GM12878 (cell line): ENCODE results near the gene IFIT2. TPM values are rescaled to one million over a fixed set of nuclear protein-coding genes. Genes with fewer than 3 reads are reported as not detected.

ENCODE experiments used
- ATAC-seq: fragments of 200-7000 bp; cut with Tn5 transposase; 3 replicates; pipeline ENCODE4 v1.9.1; 2020; ENCODE audit warnings: mild to moderate bottlenecking, moderate library complexity
- BruUV-seq: library from RNA; stranded (reverse); fragments of 400-500 nt; replicated peaks from 2 replicates; lab custom pipeline; 2021; lab: Mats Ljungman, UMichigan
- CTCF ChIA-PET: fragments of 300-600 bp; sonication (Branson Sonifier 250); formaldehyde crosslinking; extraction: SDS; loops from one replicate; lab custom pipeline; 2021; ENCODE audit warnings: inconsistent platforms; lab: Yijun Ruan, JAX
- POLR2A ChIA-PET: fragments of 350-600 bp; formaldehyde crosslinking; extraction: SDS; loops from one replicate; lab custom pipeline; 2021; ENCODE audit warnings: inconsistent platforms; lab: Charles Lee
- RAD21 ChIA-PET: fragments of 300-600 bp; sonication (Branson Sonifier 250); formaldehyde crosslinking; loops from one replicate; lab custom pipeline; 2023; ENCODE audit warnings: antibody characterized with exemption; ENCODE audit not compliant: unreplicated experiment; lab: Charles Lee
- SMC1A ChIA-PET: fragments of 300-600 bp; sonication (Branson Sonifier 250); formaldehyde crosslinking; loops from one replicate; lab custom pipeline; 2023; ENCODE audit not compliant: unreplicated experiment, uncharacterized antibody; lab: Charles Lee
- DNase-seq: peaks from one replicate; pipeline ENCODE4 v3.0.0-alpha.2; 2011; ENCODE audit warnings: low read depth, low spot score
- FAIRE-seq: peaks from 3 replicates; lab custom pipeline; 2011; peaks lifted over from hg19 to GRCh38; lab: Jason Lieb, UNC
- H2AFZ ChIP-seq: 2 replicates; pipeline ENCODE4 v1.6.0; 2011; ENCODE audit warnings: low read depth, low read length, control low read depth; ENCODE audit not compliant: control insufficient read depth
- H3K27ac ChIP-seq: 2 replicates; pipeline ENCODE4 v1.5.1; 2011; ENCODE audit warnings: control low read depth; ENCODE audit not compliant: control insufficient read depth, insufficient read depth
- H3K27me3 ChIP-seq, 2 experiments: replicated peaks in 1 of 2; 2 replicates each; pipeline versions ENCODE4 v1.6.0 to v1.6.1; 2011; ENCODE audit warnings: low read length in 1 of 2; ENCODE audit not compliant: control insufficient read depth in 2 of 2, insufficient read depth in 2 of 2
- H3K36me3 ChIP-seq, 2 experiments: 2 replicates each; pipeline ENCODE4 v1.5.1; 2011; ENCODE audit warnings: low read length in 1 of 2; ENCODE audit not compliant: control insufficient read depth in 2 of 2, insufficient read depth in 2 of 2
- H3K4me1 ChIP-seq: 2 replicates; pipeline ENCODE4 v1.6.1; 2011; ENCODE audit warnings: mild to moderate bottlenecking, low read length, moderate library complexity, mixed read lengths; ENCODE audit not compliant: control insufficient read depth, insufficient read depth
- H3K4me2 ChIP-seq: 2 replicates; pipeline ENCODE4 v1.6.0; 2011; ENCODE audit warnings: control low read depth; ENCODE audit not compliant: control insufficient read depth, insufficient read depth
- H3K4me3 ChIP-seq: fragments of 200-600 bp; sonication (generic); 2 replicates; pipeline ENCODE4 v1.5.1; 2016
- H3K79me2 ChIP-seq: 2 replicates; pipeline ENCODE4 v1.6.0; 2011; ENCODE audit warnings: low read length; ENCODE audit not compliant: control insufficient read depth, insufficient read depth
- H3K9ac ChIP-seq: 2 replicates; pipeline ENCODE4 v1.8.0; 2011; ENCODE audit warnings: low read length, control low read depth, mixed read lengths; ENCODE audit not compliant: control insufficient read depth, insufficient read depth
- H3K9me3 ChIP-seq: replicated peaks from 3 replicates; pipeline ENCODE4 v1.5.1; 2011; ENCODE audit warnings: mild to moderate bottlenecking, low read length; ENCODE audit not compliant: control insufficient read depth, insufficient read depth
- H4K20me1 ChIP-seq: 2 replicates; pipeline ENCODE4 v1.6.0; 2011; ENCODE audit not compliant: control insufficient read depth, insufficient read depth
- CBX5 ChIP-seq: sonication (generic); IDR thresholded peaks from 2 replicates; pipeline ENCODE4 v1.6.1; 2016; ENCODE audit warnings: low read depth, moderate library complexity, mild to moderate bottlenecking, inconsistent platforms
- EED ChIP-seq: sonication (generic); IDR thresholded peaks from 2 replicates; pipeline ENCODE4 v1.6.1; 2016; ENCODE audit warnings: antibody characterized with exemption, low read depth
- EGR1 ChIP-seq, 2 experiments: IDR thresholded peaks; 1 replicate in 1 of 2; 2 replicates in 1 of 2; pipeline ENCODE4 v1.6.1; 2011 to 2012; ENCODE audit warnings: low read depth in 2 of 2, low read length in 2 of 2, borderline replicate concordance in 1 of 2, mild to moderate bottlenecking in 1 of 2, moderate library complexity in 1 of 2
- EP300 ChIP-seq, 2 experiments: fragments of 150-350 bp in 1 of 2; IDR thresholded peaks; 2 replicates each; pipeline ENCODE4 v1.6.1; 2011 to 2012; ENCODE audit warnings: low read depth in 2 of 2, low read length in 2 of 2, borderline replicate concordance in 1 of 2, improper control_type of control experiment in 1 of 2, inconsistent platforms in 1 of 2; ENCODE audit not compliant: control insufficient read depth in 1 of 2
- GATAD2B ChIP-seq: fragments of 450-650 bp; conservative IDR thresholded peaks from 2 replicates; pipeline ENCODE4 v1.6.1; 2017; ENCODE audit warnings: low read depth, mild to moderate bottlenecking, moderate library complexity
- JUNB ChIP-seq: IDR thresholded peaks from 2 replicates; pipeline ENCODE4 v1.6.1; 2016; ENCODE audit warnings: antibody characterized with exemption, mild to moderate bottlenecking
- MEF2B ChIP-seq: fragments of 450-650 bp; IDR thresholded peaks from 2 replicates; pipeline ENCODE4 v1.6.1; 2018; ENCODE audit warnings: mild to moderate bottlenecking, moderate library complexity; ENCODE audit not compliant: partially characterized antibody, poor library complexity, severe bottlenecking
- MYB ChIP-seq: fragments of 150-350 bp; IDR thresholded peaks from 2 replicates; pipeline ENCODE4 v1.6.1; 2014; ENCODE audit warnings: mild to moderate bottlenecking, low read depth, low read length, borderline replicate concordance
- NFIC ChIP-seq: IDR thresholded peaks from 2 replicates; pipeline ENCODE4 v1.6.1; 2012; ENCODE audit warnings: low read depth, mild to moderate bottlenecking, inconsistent platforms, low read length, moderate library complexity
- PML ChIP-seq: IDR thresholded peaks from 2 replicates; pipeline ENCODE4 v1.6.1; 2012; ENCODE audit warnings: low read length, inconsistent platforms
- RAD51 ChIP-seq: fragments of 450-650 bp; IDR thresholded peaks from 2 replicates; pipeline ENCODE4 v1.6.1; 2016; ENCODE audit warnings: moderate library complexity, mild to moderate bottlenecking, inconsistent platforms
- RUNX3 ChIP-seq: IDR thresholded peaks from 2 replicates; pipeline ENCODE4 v1.6.1; 2012; ENCODE audit warnings: low read length, inconsistent platforms
- TBL1XR1 ChIP-seq: IDR thresholded peaks from 2 replicates; pipeline ENCODE4 v1.6.1; 2012; ENCODE audit warnings: low read depth, low read length, improper control_type of control experiment
- TCF3 ChIP-seq: IDR thresholded peaks from 2 replicates; pipeline ENCODE4 v1.6.1; 2012; ENCODE audit warnings: low read depth, mild to moderate bottlenecking, low read length, borderline replicate concordance; ENCODE audit not compliant: insufficient read depth
- YY1 ChIP-seq: IDR thresholded peaks from 2 replicates; pipeline ENCODE4 v1.6.1; 2011; ENCODE audit warnings: low read depth, mild to moderate bottlenecking, low read length
- WGBS: methylation state at CpG from one replicate; pipeline ENCODE4 v1.1.6; 2016; ENCODE audit warnings: low lambda C conversion rate; ENCODE audit not compliant: insufficient replicate concordance, insufficient coverage; ENCODE audit errors: missing lambda C conversion rate; 5-methylcytosine and 5-hydroxymethylcytosine counted together
- in situ Hi-C: fragments of 300-500 bp; cut with MboI; formaldehyde crosslinking; loops from 9 replicates; pipeline ENCODE4 v1.14.3; 2018; ENCODE audit warnings: mixed read lengths
- intact Hi-C: fragments of 100-400 bp; cut with micrococcal nuclease; formaldehyde crosslinking; loops from one replicate; pipeline ENCODE4 v1.14.2; 2022; ENCODE audit not compliant: unreplicated experiment
- polyA plus RNA-seq, 11 experiments: library from polyadenylated mRNA; depleted of rRNA in 4 of 11; unstranded in 6 of 11; stranded (reverse) in 5 of 11; fragments of >200 nt; fragmentation: Nextera tagmentation in 4 of 11; fragmentation: Illumina TruSeq in 1 of 11; extraction: Ambion mirVana in 4 of 11; extraction: Trizol in 1 of 11; gene quantifications; 1 replicate in 1 of 11; 2 replicates in 10 of 11; pipeline versions ENCODE4 v1.2.1 to v1.2.3, GENCODE V29; 2011 to 2016; ENCODE audit warnings: inconsistent platforms in 2 of 11, missing spikeins in 2 of 11, low read depth in 1 of 11
- total RNA-seq, 4 experiments: library from RNA; depleted of rRNA in 3 of 4; stranded (reverse); fragments of >200 nt in 3 of 4; fragmentation: Illumina TruSeq in 1 of 4; extraction: Trizol in 1 of 4; gene quantifications; 2 replicates each; pipeline versions ENCODE4 v1.2.1 to v1.2.3, GENCODE V29; 2013 to 2021
- TF ChIP-seq, protein P1 (sequence below): fragments of 450-650 bp; IDR thresholded peaks from 2 replicates; pipeline ENCODE4 v1.6.1; 2016; ENCODE audit warnings: mild to moderate bottlenecking
- TF ChIP-seq, protein P2 (sequence below): fragments of 450-650 bp; IDR thresholded peaks from 2 replicates; pipeline ENCODE4 v1.6.1; 2017; ENCODE audit warnings: low read depth, mild to moderate bottlenecking, moderate library complexity
- TF ChIP-seq, protein P3 (sequence below): fragments of 450-650 bp; IDR thresholded peaks from 2 replicates; pipeline ENCODE4 v1.6.1; 2018; ENCODE audit warnings: borderline replicate concordance, mild to moderate bottlenecking; ENCODE audit not compliant: partially characterized antibody

The IFIT2 gene
- total and polyA plus RNA-seq, 10 of the 15 experiments (the other 5 are each of a cell fraction or from before 2014, with no cell fraction given): 5.2 to 14.8 (median 9.7) TPM

DNA sequence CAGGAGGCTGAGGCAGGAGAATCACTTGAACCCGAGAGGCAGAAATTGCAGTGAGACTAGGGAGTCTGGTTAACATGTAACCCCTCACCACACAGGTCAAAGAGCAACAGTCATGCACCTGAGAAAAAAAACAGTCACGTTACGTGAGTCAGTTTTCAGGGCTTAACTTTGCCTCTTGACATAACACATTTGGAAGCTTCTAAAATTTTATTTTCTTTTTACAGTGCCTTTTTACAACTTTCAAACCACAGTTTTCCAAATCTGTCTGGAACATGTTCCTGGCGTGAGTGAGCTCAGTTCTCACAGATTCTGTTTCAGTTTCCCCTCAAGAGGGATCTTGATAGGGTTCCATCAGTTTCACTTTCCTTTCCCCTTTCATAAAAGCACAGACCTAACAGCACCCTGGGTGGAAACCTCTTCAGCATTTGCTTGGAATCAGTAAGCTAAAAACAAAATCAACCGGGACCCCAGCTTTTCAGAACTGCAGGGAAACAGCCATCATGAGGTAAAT is 30.3 kb downstream of the IFIT2 start:
- ATAC-seq (peak; percentile 66), DNase-seq (peak; percentile 92), FAIRE-seq (peak; percentile 90)
- in situ Hi-C loops: no loop called here
- BruUV-seq: no TSS peak
- RAD21 ChIA-PET: interaction anchor here (0.7 to 2.0 kb wide), 9 partner anchors 11 to 266 kb away, joined by 3 to 8 read pairs (median 3); partner anchors contain the start of genes IFIT1 and IFIT5
- H3K9ac ChIP-seq: peak overlapping the region; percentile 69
- peaks cover 22% of the 10 kb centered on the region for H3K4me1 ChIP-seq
- CTCF ChIA-PET: interaction anchor here (0.8 to 2.7 kb wide), 11 partner anchors 14 to 399 kb away, joined by 3 to 13 read pairs (median 4); partner anchors contain the start of genes IFIT1 and LIPA
- no peaks in the 10 kb centered on the region for H3K9me3 ChIP-seq
- no peaks in the 10 kb centered on the region for H4K20me1 ChIP-seq
- peaks cover 64% of the 10 kb centered on the region for H3K79me2 ChIP-seq
- H2AFZ ChIP-seq: no peak overlapping the region
- POLR2A ChIA-PET: interaction anchor here (0.9 to 1.4 kb wide), 2 partner anchors 20 to 32 kb away, joined by 4 to 6 read pairs; no protein-coding TSS in a partner anchor
- H3K36me3 ChIP-seq: no peaks in the 10 kb centered on the region; a peak in 1 of 4 replicates
- peak overlapping the region; percentile 89 for H3K27ac ChIP-seq
- intact Hi-C loops: no loop called here
- H3K27me3 ChIP-seq: no peaks in the 10 kb centered on the region
- peak overlapping the region; percentile 77 for H3K4me2 ChIP-seq
- SMC1A ChIA-PET: interaction anchor here (0.6 to 1.7 kb wide), 18 partner anchors 8 to 405 kb away, joined by 3 to 8 read pairs (median 4); partner anchors contain the start of genes IFIT1 and IFIT5
- 1% methylated on average over 5 of the region's 5 CpGs for WGBS
- H3K4me3 ChIP-seq: peak overlapping the region; percentile 74
- TF ChIP-seq JUNB (0 out of 2 replicates have a peak, but pooled peaks have one; percentile 15), EED (peak; percentile 87), RAD51 (peak; percentile 15; the same call in 1 of the 2 replicates), TCF3 (no peak), CBX5 (0 out of 2 replicates have a peak, but pooled peaks have one; percentile 15), MYB (no peak), YY1 (no peak), RUNX3 (peak; percentile 64), EGR1 (IDR thresholded peaks at IDR 0.05; ENCODE audit: borderline replicate concordance in 1 of 2, low read depth in 2 of 2, low read length in 2 of 2) (no peak), PML (0 out of 2 replicates have a peak, but pooled peaks have one; percentile 52), GATAD2B (peak; percentile 83), EP300 (IDR thresholded peaks at IDR 0.05; ENCODE audit: borderline replicate concordance in 1 of 2, control insufficient read depth in 1 of 2, low read depth in 2 of 2, low read length in 2 of 2) (peak; percentile 49 to 56; a peak in 2 of 4 replicates), MEF2B (peak; percentile 54), NFIC (peak; percentile 65; the same call in 1 of the 2 replicates), TBL1XR1 (0 out of 2 replicates have a peak, but pooled peaks have one; percentile 54)
- TF ChIP-seq, protein P1, sequence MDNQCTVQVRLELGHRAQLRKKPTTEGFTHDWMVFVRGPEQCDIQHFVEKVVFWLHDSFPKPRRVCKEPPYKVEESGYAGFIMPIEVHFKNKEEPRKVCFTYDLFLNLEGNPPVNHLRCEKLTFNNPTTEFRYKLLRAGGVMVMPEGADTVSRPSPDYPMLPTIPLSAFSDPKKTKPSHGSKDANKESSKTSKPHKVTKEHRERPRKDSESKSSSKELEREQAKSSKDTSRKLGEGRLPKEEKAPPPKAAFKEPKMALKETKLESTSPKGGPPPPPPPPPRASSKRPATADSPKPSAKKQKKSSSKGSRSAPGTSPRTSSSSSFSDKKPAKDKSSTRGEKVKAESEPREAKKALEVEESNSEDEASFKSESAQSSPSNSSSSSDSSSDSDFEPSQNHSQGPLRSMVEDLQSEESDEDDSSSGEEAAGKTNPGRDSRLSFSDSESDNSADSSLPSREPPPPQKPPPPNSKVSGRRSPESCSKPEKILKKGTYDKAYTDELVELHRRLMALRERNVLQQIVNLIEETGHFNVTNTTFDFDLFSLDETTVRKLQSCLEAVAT: peak; percentile 40; the same call in 1 of the 2 replicates
- TF ChIP-seq, protein P2, sequence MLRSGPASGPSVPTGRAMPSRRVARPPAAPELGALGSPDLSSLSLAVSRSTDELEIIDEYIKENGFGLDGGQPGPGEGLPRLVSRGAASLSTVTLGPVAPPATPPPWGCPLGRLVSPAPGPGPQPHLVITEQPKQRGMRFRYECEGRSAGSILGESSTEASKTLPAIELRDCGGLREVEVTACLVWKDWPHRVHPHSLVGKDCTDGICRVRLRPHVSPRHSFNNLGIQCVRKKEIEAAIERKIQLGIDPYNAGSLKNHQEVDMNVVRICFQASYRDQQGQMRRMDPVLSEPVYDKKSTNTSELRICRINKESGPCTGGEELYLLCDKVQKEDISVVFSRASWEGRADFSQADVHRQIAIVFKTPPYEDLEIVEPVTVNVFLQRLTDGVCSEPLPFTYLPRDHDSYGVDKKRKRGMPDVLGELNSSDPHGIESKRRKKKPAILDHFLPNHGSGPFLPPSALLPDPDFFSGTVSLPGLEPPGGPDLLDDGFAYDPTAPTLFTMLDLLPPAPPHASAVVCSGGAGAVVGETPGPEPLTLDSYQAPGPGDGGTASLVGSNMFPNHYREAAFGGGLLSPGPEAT: peak; percentile 81
- TF ChIP-seq, protein P3, sequence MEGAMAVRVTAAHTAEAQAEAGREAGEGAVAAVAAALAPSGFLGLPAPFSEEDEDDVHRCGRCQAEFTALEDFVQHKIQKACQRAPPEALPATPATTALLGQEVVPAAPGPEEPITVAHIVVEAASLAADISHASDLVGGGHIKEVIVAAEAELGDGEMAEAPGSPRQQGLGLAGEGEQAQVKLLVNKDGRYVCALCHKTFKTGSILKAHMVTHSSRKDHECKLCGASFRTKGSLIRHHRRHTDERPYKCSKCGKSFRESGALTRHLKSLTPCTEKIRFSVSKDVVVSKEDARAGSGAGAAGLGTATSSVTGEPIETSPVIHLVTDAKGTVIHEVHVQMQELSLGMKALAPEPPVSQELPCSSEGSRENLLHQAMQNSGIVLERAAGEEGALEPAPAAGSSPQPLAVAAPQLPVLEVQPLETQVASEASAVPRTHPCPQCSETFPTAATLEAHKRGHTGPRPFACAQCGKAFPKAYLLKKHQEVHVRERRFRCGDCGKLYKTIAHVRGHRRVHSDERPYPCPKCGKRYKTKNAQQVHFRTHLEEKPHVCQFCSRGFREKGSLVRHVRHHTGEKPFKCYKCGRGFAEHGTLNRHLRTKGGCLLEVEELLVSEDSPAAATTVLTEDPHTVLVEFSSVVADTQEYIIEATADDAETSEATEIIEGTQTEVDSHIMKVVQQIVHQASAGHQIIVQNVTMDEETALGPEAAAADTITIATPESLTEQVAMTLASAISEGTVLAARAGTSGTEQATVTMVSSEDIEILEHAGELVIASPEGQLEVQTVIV: no peak
